Stomach smooth muscle (tissue), 2 donors: ENCODE measurements around the gene IGF1R.

Source experiments
- H3K27ac ChIP-seq: one replicate; pipeline ENCODE4 v1.7.0; 2013; ENCODE audit warnings: mild to moderate bottlenecking, low read length, inconsistent platforms
- H3K27me3 ChIP-seq, 2 donors: one replicate each; pipeline ENCODE4 v1.7.0; 2013; ENCODE audit warnings: low read length in 2 of 2; ENCODE audit not compliant: insufficient read depth in 2 of 2, control insufficient read depth in 1 of 2
- H3K36me3 ChIP-seq, 2 donors: one replicate each; pipeline ENCODE4 v1.7.0; 2013; ENCODE audit warnings: low read length in 2 of 2; ENCODE audit not compliant: control insufficient read depth in 2 of 2, insufficient read depth in 2 of 2
- H3K4me1 ChIP-seq: one replicate; pipeline ENCODE4 v1.7.0; 2013; ENCODE audit warnings: low read length; ENCODE audit not compliant: control insufficient read depth, insufficient read depth
- H3K4me3 ChIP-seq, 2 donors: one replicate each; pipeline ENCODE4 v1.7.0; 2013; ENCODE audit warnings: low read length in 2 of 2
- H3K9ac ChIP-seq, 2 donors: one replicate each; pipeline ENCODE4 v1.7.0; 2013; ENCODE audit warnings: low read length in 2 of 2, mild to moderate bottlenecking in 1 of 2
- H3K9me3 ChIP-seq, 2 donors: one replicate each; pipeline ENCODE4 v1.7.0; 2013; ENCODE audit warnings: low read length in 2 of 2; ENCODE audit not compliant: control insufficient read depth in 2 of 2
- donor health status: healthy.
- donor health status: Pancreatic carcinoma.

Gene IGF1R

GRCh38 chr15:98830034-98830634 lies 181.8 kb downstream of the IGF1R start:
- Histone ChIP-seq H3K4me1 (peaks cover 6% of the 10 kb centered on the region), H3K9me3 (peaks cover 12 to 20% of the 10 kb centered on the region in 2 donors)

GRCh38 chr15:98834976-98835375 lies 186.6 kb downstream of the IGF1R start:
- Histone ChIP-seq H3K9me3 (peaks cover 7 to 18% of the 10 kb centered on the region in 2 donors), H3K36me3 (no peaks in the 10 kb centered on the region), H3K4me3 (no peak overlapping the region), H3K9ac (no peak overlapping the region), H3K27ac (no peak overlapping the region), H3K27me3 (no peaks in the 10 kb centered on the region), H3K4me1 (peaks cover 6% of the 10 kb centered on the region)

More at GRCh38 chr15:98830034-98830634, 181.8 kb downstream of the IGF1R start:
- Histone ChIP-seq H3K4me3 (no peak overlapping the region), H3K36me3 (no peaks in the 10 kb centered on the region), H3K9ac (no peak overlapping the region), H3K27ac (no peak overlapping the region), H3K27me3 (no peaks in the 10 kb centered on the region)

GRCh38 chr15:98835876-98836275 lies 187.5 kb downstream of the IGF1R start:
- peaks cover 6% of the 10 kb centered on the region for H3K4me1 ChIP-seq
- no peak overlapping the region for H3K4me3 ChIP-seq

GRCh38 chr15:98838387-98839259 lies 190.3 kb downstream of the IGF1R start:
- Histone ChIP-seq H3K4me3 (no peak overlapping the region), H3K4me1 (peaks cover 4% of the 10 kb centered on the region), H3K9ac (no peak overlapping the region), H3K9me3 (no peaks in the 10 kb centered on the region), H3K27ac (no peak overlapping the region), H3K27me3 (no peaks in the 10 kb centered on the region), H3K36me3 (no peaks in the 10 kb centered on the region)

More at GRCh38 chr15:98835876-98836275, 187.5 kb downstream of the IGF1R start:
- no peaks in the 10 kb centered on the region for H3K27me3 ChIP-seq
- peaks cover 4 to 10% of the 10 kb centered on the region in 2 donors for H3K9me3 ChIP-seq
- no peak overlapping the region for H3K27ac ChIP-seq
- no peak overlapping the region for H3K9ac ChIP-seq
- no peaks in the 10 kb centered on the region for H3K36me3 ChIP-seq

- Histone ChIP-seq H3K9me3 (no peaks in the 10 kb centered on the region), H3K27ac (no peak overlapping the region)
These were observed 191.7 kb downstream of the IGF1R start for GRCh38 chr15:98840053-98840452.

GRCh38 chr15:98841419-98841970 lies 193.2 kb downstream of the IGF1R start:
- H3K4me3 ChIP-seq = no peak overlapping the region
- peaks cover 5% of the 10 kb centered on the region for H3K4me1 ChIP-seq
- no peak overlapping the region for H3K9ac ChIP-seq
- H3K27ac ChIP-seq = no peak overlapping the region
- H3K27me3 ChIP-seq = no peaks in the 10 kb centered on the region
- no peaks in the 10 kb centered on the region for H3K36me3 ChIP-seq
- no peaks in the 10 kb centered on the region for H3K9me3 ChIP-seq

More at GRCh38 chr15:98840053-98840452, 191.7 kb downstream of the IGF1R start:
- Histone ChIP-seq H3K4me3 (no peak overlapping the region), H3K9ac (no peak overlapping the region), H3K4me1 (no peaks in the 10 kb centered on the region), H3K27me3 (no peaks in the 10 kb centered on the region), H3K36me3 (no peaks in the 10 kb centered on the region)

- peaks cover 5% of the 10 kb centered on the region for H3K4me1 ChIP-seq
- no peak overlapping the region for H3K27ac ChIP-seq
- no peak overlapping the region for H3K9ac ChIP-seq
These were observed 194.0 kb downstream of the IGF1R start for GRCh38 chr15:98842192-98842972.

GRCh38 chr15:98842973-98843285 lies 194.6 kb downstream of the IGF1R start:
- Histone ChIP-seq H3K4me1 (peaks cover 5% of the 10 kb centered on the region), H3K27ac (no peak overlapping the region), H3K4me3 (no peak overlapping the region), H3K9ac (no peak overlapping the region), H3K27me3 (no peaks in the 10 kb centered on the region), H3K9me3 (no peaks in the 10 kb centered on the region), H3K36me3 (no peaks in the 10 kb centered on the region)

More at GRCh38 chr15:98842192-98842972, 194.0 kb downstream of the IGF1R start:
- Histone ChIP-seq H3K36me3 (no peaks in the 10 kb centered on the region), H3K9me3 (no peaks in the 10 kb centered on the region), H3K27me3 (no peaks in the 10 kb centered on the region), H3K4me3 (no peak overlapping the region)

- peaks cover 5% of the 10 kb centered on the region for H3K4me1 ChIP-seq
- no peak overlapping the region for H3K4me3 ChIP-seq
- no peaks in the 10 kb centered on the region for H3K9me3 ChIP-seq
- H3K27ac ChIP-seq = no peak overlapping the region
- H3K9ac ChIP-seq = no peak overlapping the region
- no peaks in the 10 kb centered on the region for H3K27me3 ChIP-seq
- H3K36me3 ChIP-seq = no peaks in the 10 kb centered on the region
These were observed 195.5 kb downstream of the IGF1R start for GRCh38 chr15:98843844-98844243.

- Histone ChIP-seq H3K9me3 (no peaks in the 10 kb centered on the region), H3K36me3 (no peaks in the 10 kb centered on the region), H3K9ac (no peak overlapping the region), H3K27ac (no peak overlapping the region), H3K4me3 (no peak overlapping the region), H3K27me3 (no peaks in the 10 kb centered on the region), H3K4me1 (peaks cover 5% of the 10 kb centered on the region)
These were observed 195.9 kb downstream of the IGF1R start for GRCh38 chr15:98844261-98844660.
